Keratinocyte (primary cell): Measurements from ENCODE around the gene PEMT. TPM values are rescaled to one million over a fixed set of nuclear protein-coding genes. Genes with fewer than 3 reads are reported as not detected.

Experiments used
- DNase-seq: peaks from one replicate; pipeline ENCODE4 v3.0.0-alpha.2; 2011; ENCODE audit warnings: low read depth, missing footprints, low spot score
- FAIRE-seq: peaks from 2 replicates; lab custom pipeline; 2011; peaks lifted over from hg19 to GRCh38; lab: Jason Lieb, UNC
- H2AFZ ChIP-seq: 2 replicates; pipeline ENCODE4 v1.6.0; 2012; ENCODE audit warnings: low read length, control low read depth, inconsistent platforms; ENCODE audit not compliant: control insufficient read depth
- H3K27ac ChIP-seq: 2 replicates; pipeline ENCODE4 v1.5.1; 2011; ENCODE audit warnings: low read length; ENCODE audit not compliant: control insufficient read depth, insufficient read depth
- H3K27me3 ChIP-seq: 3 replicates; pipeline ENCODE4 v1.6.0; 2011; ENCODE audit warnings: low read length; ENCODE audit not compliant: control insufficient read depth, insufficient read depth; ENCODE audit errors: extremely low read depth
- H3K36me3 ChIP-seq, 2 experiments: 2 replicates in 1 of 2; 3 replicates in 1 of 2; pipeline ENCODE4 v1.5.1; 2011; ENCODE audit warnings: low read length in 2 of 2, mild to moderate bottlenecking in 1 of 2; ENCODE audit not compliant: control insufficient read depth in 2 of 2, insufficient read depth in 2 of 2; ENCODE audit errors: extremely low read depth in 1 of 2
- H3K4me1 ChIP-seq: 3 replicates; pipeline ENCODE4 v1.5.1; 2011; ENCODE audit warnings: low read length; ENCODE audit not compliant: control insufficient read depth, insufficient read depth; ENCODE audit errors: extremely low read depth
- H3K4me2 ChIP-seq: 3 replicates; pipeline ENCODE4 v1.6.0; 2011; ENCODE audit warnings: low read depth, low read length; ENCODE audit not compliant: control insufficient read depth, insufficient read depth; ENCODE audit errors: extremely low read depth
- H3K4me3 ChIP-seq, 3 experiments: fragments of 200-600 bp in 1 of 3; sonication (generic) in 1 of 3; 2 replicates in 2 of 3; 3 replicates in 1 of 3; pipeline ENCODE4 v1.5.1; 2011 to 2016; ENCODE audit warnings: low read length in 3 of 3, mild to moderate bottlenecking in 3 of 3, control low read depth in 2 of 3, inconsistent platforms in 1 of 3, low read depth in 1 of 3, mixed read lengths in 1 of 3, mixed run types in 1 of 3, moderate library complexity in 1 of 3; ENCODE audit not compliant: control insufficient read depth in 2 of 3, insufficient read depth in 2 of 3; ENCODE audit errors: extremely low read depth in 1 of 3
- H3K79me2 ChIP-seq: 2 replicates; pipeline ENCODE4 v1.6.0; 2012; ENCODE audit warnings: low read length; ENCODE audit not compliant: control insufficient read depth, insufficient read depth
- H3K9ac ChIP-seq: 3 replicates; pipeline ENCODE4 v1.6.0; 2011; ENCODE audit warnings: low read length; ENCODE audit not compliant: control insufficient read depth, insufficient read depth; ENCODE audit errors: extremely low read depth
- H3K9me1 ChIP-seq: 3 replicates; pipeline ENCODE4 v1.6.0; 2011; ENCODE audit warnings: low read length; ENCODE audit not compliant: control insufficient read depth, insufficient read depth; ENCODE audit errors: extremely low read depth
- H3K9me3 ChIP-seq: 2 replicates; pipeline ENCODE4 v1.5.1; 2012; ENCODE audit warnings: low read depth, low read length; ENCODE audit not compliant: control insufficient read depth
- H4K20me1 ChIP-seq: 3 replicates; pipeline ENCODE4 v1.6.0; 2011; ENCODE audit warnings: low read length; ENCODE audit not compliant: control insufficient read depth, insufficient read depth; ENCODE audit errors: extremely low read depth
- EZH2 ChIP-seq: IDR thresholded peaks from one replicate; pipeline ENCODE4 v1.6.1; 2012; ENCODE audit warnings: inconsistent platforms, mild to moderate bottlenecking, low read length, moderate library complexity
- dilution Hi-C: fragments of 300-500 bp; cut with MboI; formaldehyde crosslinking; loops from one replicate; pipeline ENCODE4 v1.7.0; 2020; ENCODE audit warnings: low sequenced_read_pairs; ENCODE audit not compliant: extremely low pct_ligation_motif_present
- polyA plus RNA-seq, 5 experiments: library from polyadenylated mRNA; depleted of rRNA in 3 of 5; stranded (reverse) in 3 of 5; stranded (forward) in 1 of 5; unstranded in 1 of 5; fragments of >200 nt; gene quantifications; 1 replicate in 1 of 5; 2 replicates in 3 of 5; 3 replicates in 1 of 5; pipeline versions ENCODE4 v1.2.1 to v1.2.3, GENCODE V29; 2011 to 2012; ENCODE audit warnings: missing spikeins in 2 of 5, low read depth in 1 of 5, low replicate concordance in 1 of 5
- TF ChIP-seq, protein P1 (sequence below), 3 experiments: IDR thresholded peaks in 1 of 3; conservative IDR thresholded peaks in 1 of 3; optimal IDR thresholded peaks in 1 of 3; 2 replicates in 2 of 3; 3 replicates in 1 of 3; pipeline versions ENCODE3 to v1.5.1; 2011; ENCODE audit warnings: low read length in 3 of 3, mild to moderate bottlenecking in 3 of 3, moderate library complexity in 2 of 3, control low read depth in 1 of 3, inconsistent platforms in 1 of 3; ENCODE audit not compliant: insufficient read depth in 2 of 3; ENCODE audit errors: extremely low read depth in 1 of 3

The PEMT gene
- polyA plus RNA-seq, 1 donor (not counting 4 experiments of a cell fraction or from before 2014, with no cell fraction given): 17.7 TPM

- H3K79me2 ChIP-seq: no peaks in the 10 kb centered on the region
- no peaks in the 10 kb centered on the region for H3K9me3 ChIP-seq
- H3K27ac ChIP-seq: no peak overlapping the region
- H3K4me3 ChIP-seq: no peak overlapping the region
- dilution Hi-C loops: no loop called here
- peaks cover 49% of the 10 kb centered on the region for H3K27me3 ChIP-seq
- no peak overlapping the region for H2AFZ ChIP-seq
- no peak overlapping the region for H3K9ac ChIP-seq
- no peak overlapping the region for H3K4me2 ChIP-seq
- FAIRE-seq (no peak), DNase-seq (no peak)
- TF ChIP-seq EZH2: no peak
- TF ChIP-seq, protein P1, sequence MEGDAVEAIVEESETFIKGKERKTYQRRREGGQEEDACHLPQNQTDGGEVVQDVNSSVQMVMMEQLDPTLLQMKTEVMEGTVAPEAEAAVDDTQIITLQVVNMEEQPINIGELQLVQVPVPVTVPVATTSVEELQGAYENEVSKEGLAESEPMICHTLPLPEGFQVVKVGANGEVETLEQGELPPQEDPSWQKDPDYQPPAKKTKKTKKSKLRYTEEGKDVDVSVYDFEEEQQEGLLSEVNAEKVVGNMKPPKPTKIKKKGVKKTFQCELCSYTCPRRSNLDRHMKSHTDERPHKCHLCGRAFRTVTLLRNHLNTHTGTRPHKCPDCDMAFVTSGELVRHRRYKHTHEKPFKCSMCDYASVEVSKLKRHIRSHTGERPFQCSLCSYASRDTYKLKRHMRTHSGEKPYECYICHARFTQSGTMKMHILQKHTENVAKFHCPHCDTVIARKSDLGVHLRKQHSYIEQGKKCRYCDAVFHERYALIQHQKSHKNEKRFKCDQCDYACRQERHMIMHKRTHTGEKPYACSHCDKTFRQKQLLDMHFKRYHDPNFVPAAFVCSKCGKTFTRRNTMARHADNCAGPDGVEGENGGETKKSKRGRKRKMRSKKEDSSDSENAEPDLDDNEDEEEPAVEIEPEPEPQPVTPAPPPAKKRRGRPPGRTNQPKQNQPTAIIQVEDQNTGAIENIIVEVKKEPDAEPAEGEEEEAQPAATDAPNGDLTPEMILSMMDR (optimal IDR thresholded peaks at IDR 0.05 in 1 of 3, IDR thresholded peaks at IDR 0.05 in 1 of 3, conservative IDR thresholded peaks at IDR 0.05 in 1 of 3; ENCODE audit: extremely low read depth in 1 of 3, insufficient read depth in 2 of 3, low read length in 3 of 3): no peak
- H4K20me1 ChIP-seq: peaks cover 33% of the 10 kb centered on the region
- no peaks in the 10 kb centered on the region for H3K9me1 ChIP-seq
- H3K4me1 ChIP-seq: peaks cover 6% of the 10 kb centered on the region
- no peaks in the 10 kb centered on the region for H3K36me3 ChIP-seq
These were observed 75.3 kb downstream of the PEMT start for GRCh38 chr17:17515934-17516930.

DNA sequence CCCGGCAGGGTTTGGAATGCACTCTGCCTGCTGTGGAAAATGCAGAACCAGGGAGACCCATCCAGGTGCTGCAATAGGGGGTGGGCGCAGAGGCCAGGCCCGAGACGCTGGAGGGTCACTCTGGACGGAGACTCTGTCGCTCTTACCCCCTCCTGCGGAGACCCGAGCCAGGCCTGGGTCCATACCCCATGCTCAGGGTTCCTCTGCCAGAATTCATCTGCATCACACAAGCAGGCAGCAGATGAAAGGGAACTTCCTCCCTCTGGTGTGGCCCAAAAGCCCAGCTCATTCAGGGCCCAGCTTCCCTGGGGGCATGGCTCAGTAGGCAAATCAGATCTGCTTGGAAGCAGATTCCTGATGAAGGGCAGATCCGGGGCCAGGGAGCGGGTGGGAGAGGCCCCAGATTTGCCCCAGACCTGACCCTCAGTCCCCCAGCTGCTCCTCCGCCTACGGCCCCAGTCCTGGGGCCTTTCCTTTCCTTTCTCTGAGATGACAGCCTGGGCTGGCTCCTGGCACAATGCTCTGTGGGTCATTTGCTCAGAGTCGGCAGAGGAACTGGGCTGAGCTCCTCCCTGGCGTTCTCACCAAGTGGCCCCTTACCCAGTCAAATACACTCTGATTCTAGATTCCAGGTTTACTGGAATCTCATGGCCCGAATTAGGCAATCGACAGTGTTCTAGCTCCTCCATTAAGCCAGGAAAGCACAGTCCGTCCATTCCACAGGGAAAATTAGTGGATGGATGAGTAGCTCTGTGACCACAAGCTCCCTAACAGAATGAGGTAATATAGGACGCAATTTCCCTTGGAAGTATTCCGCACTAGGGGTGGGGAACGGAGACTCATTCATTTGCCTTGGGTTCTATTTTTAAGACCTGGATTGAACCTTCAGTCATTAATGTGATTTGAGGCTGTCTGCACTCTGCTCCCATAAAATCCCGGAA lies 76.2 kb downstream of the PEMT start:
- Histone ChIP-seq H4K20me1 (peaks cover 35% of the 10 kb centered on the region), H3K36me3 (no peaks in the 10 kb centered on the region), H3K27ac (no peak overlapping the region), H3K4me3 (no peak overlapping the region), H3K4me1 (peaks cover 10% of the 10 kb centered on the region), H2AFZ (no peak overlapping the region), H3K9ac (no peak overlapping the region), H3K79me2 (no peaks in the 10 kb centered on the region), H3K9me1 (no peaks in the 10 kb centered on the region), H3K4me2 (no peak overlapping the region), H3K9me3 (no peaks in the 10 kb centered on the region), H3K27me3 (peaks cover 59% of the 10 kb centered on the region)
- TF ChIP-seq EZH2: no peak
- TF ChIP-seq, protein P1 (optimal IDR thresholded peaks at IDR 0.05 in 1 of 3, IDR thresholded peaks at IDR 0.05 in 1 of 3, conservative IDR thresholded peaks at IDR 0.05 in 1 of 3; ENCODE audit: extremely low read depth in 1 of 3, insufficient read depth in 2 of 3, low read length in 3 of 3): no peak
- DNase-seq (no peak), FAIRE-seq (no peak)
- dilution Hi-C loops: no loop called here
